H9 (cell line): Measurements from ENCODE around the gene PDGFRB. TPM values are rescaled to one million over a fixed set of nuclear protein-coding genes. Genes with fewer than 3 reads are reported as not detected.
A peak's percentile ranks its signal among the peaks of the same experiment; 100 is the strongest.

Source experiments
- DNase-seq: peaks from one replicate; pipeline ENCODE4 v3.0.0-alpha.2; 2017
- H2AFZ ChIP-seq: one replicate; pipeline ENCODE4 v1.6.1; 2013; ENCODE audit warnings: mild to moderate bottlenecking, low read length, control low read depth, moderate library complexity
- H2AK5ac ChIP-seq: 2 replicates; pipeline ENCODE4 v1.6.1; 2013; ENCODE audit warnings: low read length, control low read depth, mixed read lengths; ENCODE audit not compliant: insufficient read length
- H2BK120ac ChIP-seq: one replicate; pipeline ENCODE4 v1.6.1; 2013; ENCODE audit warnings: low read depth, mild to moderate bottlenecking, low read length, control low read depth, inconsistent platforms; ENCODE audit not compliant: poor library complexity, severe bottlenecking
- H2BK12ac ChIP-seq: 2 replicates; pipeline ENCODE4 v1.6.1; 2013; ENCODE audit warnings: low read length, control low read depth, mixed read lengths, low read depth; ENCODE audit not compliant: insufficient read length
- H2BK15ac ChIP-seq: 2 replicates; pipeline ENCODE4 v1.6.1; 2013; ENCODE audit warnings: low read depth, low read length, control low read depth
- H2BK20ac ChIP-seq: one replicate; pipeline ENCODE4 v1.6.1; 2013; ENCODE audit warnings: low read depth, mild to moderate bottlenecking, low read length, control low read depth, inconsistent platforms; ENCODE audit not compliant: poor library complexity, severe bottlenecking
- H2BK5ac ChIP-seq: 2 replicates; pipeline ENCODE4 v1.6.1; 2013; ENCODE audit warnings: low read length, control low read depth, mixed read lengths; ENCODE audit not compliant: insufficient read length
- H3K14ac ChIP-seq: 2 replicates; pipeline ENCODE4 v1.6.1; 2013; ENCODE audit warnings: low read length, control low read depth; ENCODE audit not compliant: insufficient read depth
- H3K18ac ChIP-seq: 2 replicates; pipeline ENCODE4 v1.6.1; 2013; ENCODE audit warnings: low read depth, mild to moderate bottlenecking, mixed read lengths, low read length, control low read depth; ENCODE audit not compliant: insufficient read length
- H3K23ac ChIP-seq: 2 replicates; pipeline ENCODE4 v1.6.1; 2013; ENCODE audit warnings: low read length, control low read depth, mixed read lengths, low read depth; ENCODE audit not compliant: insufficient read length
- H3K23me2 ChIP-seq: 2 replicates; pipeline ENCODE4 v1.6.1; 2013; ENCODE audit warnings: low read depth, mild to moderate bottlenecking, mixed read lengths, low read length, control low read depth; ENCODE audit not compliant: insufficient read length, poor library complexity, severe bottlenecking
- H3K27ac ChIP-seq: 2 replicates; pipeline ENCODE4 v1.5.1; 2013; ENCODE audit warnings: low read length, control low read depth, mixed read lengths, low read depth; ENCODE audit not compliant: insufficient read length
- H3K27me3 ChIP-seq: 2 replicates; pipeline ENCODE4 v1.6.1; 2013; ENCODE audit warnings: low read length, control low read depth, inconsistent platforms; ENCODE audit not compliant: insufficient read depth
- H3K4ac ChIP-seq: 2 replicates; pipeline ENCODE4 v1.6.1; 2013; ENCODE audit warnings: low read depth, mild to moderate bottlenecking, control low read depth, inconsistent platforms, low read length, moderate library complexity
- H3K4me1 ChIP-seq: 2 replicates; pipeline ENCODE4 v1.6.1; 2013; ENCODE audit warnings: low read length, control low read depth, inconsistent platforms; ENCODE audit not compliant: insufficient read depth
- H3K4me2 ChIP-seq: 2 replicates; pipeline ENCODE4 v1.6.1; 2013; ENCODE audit warnings: low read length, control low read depth, mixed read lengths; ENCODE audit not compliant: insufficient read length, insufficient read depth
- H3K56ac ChIP-seq: 2 replicates; pipeline ENCODE4 v1.6.1; 2013; ENCODE audit warnings: low read depth, mild to moderate bottlenecking, mixed read lengths, low read length, control low read depth; ENCODE audit not compliant: insufficient read length
- H3K79me1 ChIP-seq: 2 replicates; pipeline ENCODE4 v1.6.1; 2013; ENCODE audit warnings: low read depth, mild to moderate bottlenecking, moderate library complexity, low read length, control low read depth, inconsistent platforms; ENCODE audit not compliant: insufficient read depth, poor library complexity, severe bottlenecking
- H3K79me2 ChIP-seq: 2 replicates; pipeline ENCODE4 v1.6.1; 2013; ENCODE audit warnings: low read length, control low read depth, inconsistent platforms; ENCODE audit not compliant: insufficient read depth
- H3K9ac ChIP-seq: 2 replicates; pipeline ENCODE4 v1.6.1; 2013; ENCODE audit warnings: low read length, control low read depth, mixed read lengths; ENCODE audit not compliant: insufficient read length; ENCODE audit errors: extremely low read depth
- H3K9me3 ChIP-seq: one replicate; pipeline ENCODE4 v1.6.1; 2013; ENCODE audit warnings: low read depth, low read length, inconsistent platforms; ENCODE audit not compliant: control insufficient read depth
- H3T11ph ChIP-seq: one replicate; pipeline ENCODE4 v1.6.1; 2013; ENCODE audit warnings: mild to moderate bottlenecking, low read length, control low read depth, inconsistent platforms
- H4K20me1 ChIP-seq: one replicate; pipeline ENCODE4 v1.6.1; 2013; ENCODE audit not compliant: control insufficient read depth, insufficient read length, insufficient read depth
- H4K5ac ChIP-seq: 2 replicates; pipeline ENCODE4 v1.6.1; 2013; ENCODE audit warnings: low read depth, mild to moderate bottlenecking, mixed read lengths, low read length, control low read depth; ENCODE audit not compliant: insufficient read length
- H4K8ac ChIP-seq: replicated peaks from 2 replicates; pipeline ENCODE4 v1.6.1; 2013; ENCODE audit warnings: low read length, control low read depth, mixed read lengths, low read depth; ENCODE audit not compliant: insufficient read length
- H4K91ac ChIP-seq: 2 replicates; pipeline ENCODE4 v1.6.1; 2013; ENCODE audit warnings: low read depth, mild to moderate bottlenecking, moderate library complexity, mixed read lengths, low read length, control low read depth; ENCODE audit not compliant: insufficient read length
- H3K27ac Mint-ChIP-seq, 3 experiments: 2 replicates in 2 of 3; 3 replicates in 1 of 3; pipeline ENCODE4 v1.8.0; 2020 to 2021; ENCODE audit warnings: mixed read lengths in 3 of 3, mild to moderate bottlenecking in 1 of 3, moderate library complexity in 1 of 3
- H3K27me3 Mint-ChIP-seq: 2 replicates; pipeline ENCODE4 v1.8.0; 2021; ENCODE audit warnings: low read depth, mild to moderate bottlenecking, moderate library complexity, mixed read lengths
- H3K36me3 Mint-ChIP-seq, 3 experiments: 2 replicates in 2 of 3; 3 replicates in 1 of 3; pipeline ENCODE4 v1.8.0; 2020 to 2021; ENCODE audit warnings: low read depth in 3 of 3, mixed read lengths in 3 of 3; ENCODE audit not compliant: insufficient read depth in 1 of 3
- H3K4me1 Mint-ChIP-seq, 2 experiments: 2 replicates each; pipeline ENCODE4 v1.8.0; 2020; ENCODE audit warnings: mixed read lengths in 2 of 2
- H3K4me3 Mint-ChIP-seq, 2 experiments: 2 replicates in 1 of 2; 3 replicates in 1 of 2; pipeline ENCODE4 v1.8.0; 2020 to 2021; ENCODE audit warnings: mild to moderate bottlenecking in 2 of 2, mixed read lengths in 2 of 2, moderate library complexity in 1 of 2
- H3K9me3 Mint-ChIP-seq, 2 experiments: 2 replicates in 1 of 2; 3 replicates in 1 of 2; pipeline ENCODE4 v1.8.0; 2020; ENCODE audit warnings: mild to moderate bottlenecking in 2 of 2, mixed read lengths in 2 of 2, moderate library complexity in 1 of 2
- CTCF ChIP-seq: fragments of 200-600 bp; sonication (generic); conservative IDR thresholded peaks from 3 replicates; pipeline ENCODE4 v1.8.0; 2021; ENCODE audit warnings: antibody characterized with exemption, mild to moderate bottlenecking
- WGBS: extraction: QIAGEN DNeasy Blood & Tissue Kit; methylation state at CpG from one replicate; pipeline ENCODE4 v1.1.7; 2013; ENCODE audit warnings: missing lambda C conversion rate, low lambda C conversion rate, mixed read lengths; ENCODE audit not compliant: insufficient read length; ENCODE audit errors: extremely low coverage; 5-methylcytosine and 5-hydroxymethylcytosine counted together
- total RNA-seq: library from RNA; stranded (reverse); gene quantifications from 2 replicates; pipeline ENCODE4 v1.2.1, GENCODE V29; 2021

The PDGFRB gene
- total RNA-seq, 1 experiment from 2014 or later = 2.2 TPM

GRCh38 chr5:150172145-150172544, 16.5 kb upstream of the PDGFRB start:
- H3K4me2 ChIP-seq = no peak overlapping the region
- H3T11ph ChIP-seq = no peak overlapping the region
- no peak overlapping the region for H2BK20ac ChIP-seq
- H4K20me1 ChIP-seq = no peaks in the 10 kb centered on the region
- no peak overlapping the region for H4K91ac ChIP-seq
- no peak overlapping the region for H2BK120ac ChIP-seq
- H3K27ac Mint-ChIP-seq = peak overlapping the region in 1 of 3 experiments; percentile 53; a peak in 1 of 7 replicates
- H3K79me1 ChIP-seq = no peaks in the 10 kb centered on the region
- H4K8ac ChIP-seq = no peak overlapping the region
- no peaks in the 10 kb centered on the region for H3K79me2 ChIP-seq
- H3K4ac ChIP-seq = no peak overlapping the region
- no peaks in the 10 kb centered on the region for H3K36me3 Mint-ChIP-seq
- no peak overlapping the region for H3K27ac ChIP-seq
- no peak overlapping the region for H2BK15ac ChIP-seq
- WGBS = no CpG with 5 or more reads among the region's 1 CpG
- no peak for DNase-seq
- H3K23ac ChIP-seq = no peak overlapping the region
- no peak overlapping the region for H3K18ac ChIP-seq
- H3K27me3 ChIP-seq = peaks cover 39% of the 10 kb centered on the region
- H3K56ac ChIP-seq = no peak overlapping the region
- no peak overlapping the region for H2BK5ac ChIP-seq
- H3K4me3 Mint-ChIP-seq = no peak overlapping the region
- H3K27me3 Mint-ChIP-seq = peaks cover 91% of the 10 kb centered on the region
- H2BK12ac ChIP-seq = no peak overlapping the region
- H2AFZ ChIP-seq = no peak overlapping the region
- H3K14ac ChIP-seq = no peak overlapping the region
- H2AK5ac ChIP-seq = no peak overlapping the region
- H3K23me2 ChIP-seq = no peaks in the 10 kb centered on the region
- no peaks in the 10 kb centered on the region for H3K4me1 ChIP-seq
- H3K9ac ChIP-seq = no peak overlapping the region
- H3K9me3 Mint-ChIP-seq = peaks cover 0 to 3% of the 10 kb centered on the region in 2 experiments; a peak in 1 of 5 replicates
- H3K4me1 Mint-ChIP-seq = peaks cover 12 to 22% of the 10 kb centered on the region in 2 experiments
- no peak overlapping the region for H4K5ac ChIP-seq
- no peaks in the 10 kb centered on the region for H3K9me3 ChIP-seq
- no peak for TF ChIP-seq CTCF
